ENCODE measurements around the gene OLIG2.

Gene OLIG2

GRCh38 chr21:33064623-33065390 lies 39.1 kb downstream of the OLIG2 start:
- DNase-seq (ENCODE audit: low read depth) = no peak

GRCh38 chr21:33067043-33067442 lies 41.3 kb downstream of the OLIG2 start:
- DNase-seq (ENCODE audit: low read depth) = no peak

GRCh38 chr21:33067457-33067856 lies 41.7 kb downstream of the OLIG2 start:
- no peak for DNase-seq (ENCODE audit: low read depth)

GRCh38 chr21:33069243-33069642 lies 43.5 kb downstream of the OLIG2 start:
- no peak for DNase-seq (ENCODE audit: low read depth)

GRCh38 chr21:33069645-33069993 lies 43.9 kb downstream of the OLIG2 start:
- no peak for DNase-seq (ENCODE audit: low read depth)

- DNase-seq (ENCODE audit: low read depth) = peak; percentile 28
Observed at GRCh38 chr21:33069994-33070743, 44.4 kb downstream of the OLIG2 start, which contains the start of gene OLIG1. OLIG1 (plus strand) TSS chr21:33070141; CDS start chr21:33070247, 106 bp downstream.

GRCh38 chr21:33070744-33070997 lies 44.9 kb downstream of the OLIG2 start:
- DNase-seq (ENCODE audit: low read depth) = no peak

GRCh38 chr21:33070998-33071769 lies 45.4 kb downstream of the OLIG2 start:
- DNase-seq (ENCODE audit: low read depth) = no peak

- no peak for DNase-seq (ENCODE audit: low read depth)
Observed at GRCh38 chr21:33071770-33072306, 46.1 kb downstream of the OLIG2 start.

- no peak for DNase-seq (ENCODE audit: low read depth)
Observed at GRCh38 chr21:33073636-33074035, 47.9 kb downstream of the OLIG2 start.

- DNase-seq (ENCODE audit: low read depth) = no peak
Observed at GRCh38 chr21:33075128-33075527, 49.4 kb downstream of the OLIG2 start.

- no peak for DNase-seq (ENCODE audit: low read depth)
Observed at GRCh38 chr21:33075596-33076195, 50.0 kb downstream of the OLIG2 start.

- no peak for DNase-seq (ENCODE audit: low read depth)
Observed at GRCh38 chr21:33076600-33077329, 51.0 kb downstream of the OLIG2 start.

Data from activated T-cell treated with anti-CD3 and anti-CD28 coated beads for 24 hours (primary cell).